Mucosa of descending colon (tissue), 3 donors: ENCODE measurements around the gene IFT81. TPM values are rescaled to one million over a fixed set of nuclear protein-coding genes. Genes with fewer than 3 reads are reported as not detected.
"Not testable (repeated sequence)": the region's sequence is repeated elsewhere in the genome, so short reads cannot be mapped to it uniquely, and the experiment has no call there.

Source experiments
- ATAC-seq: fragments of 200-7000 bp; cut with Tn5 transposase; one replicate; pipeline ENCODE4 v1.9.1; 2020; ENCODE audit warnings: mild to moderate bottlenecking, moderate library complexity
- DNase-seq, 3 donors: peaks; one replicate each; pipeline ENCODE4 v3.0.0-alpha.2; 2020
- H3K36me3 ChIP-seq: fragments of 200-600 bp; one replicate; pipeline ENCODE4 v1.8.0; 2021; ENCODE audit warnings: low read depth, mild to moderate bottlenecking
- H3K4me1 ChIP-seq: fragments of 200-600 bp; one replicate; pipeline ENCODE4 v1.8.0; 2021; ENCODE audit warnings: low read depth, mild to moderate bottlenecking
- H3K4me3 ChIP-seq: fragments of 200-600 bp; one replicate; pipeline ENCODE4 v1.8.0; 2021; ENCODE audit warnings: mild to moderate bottlenecking
- H3K9me3 ChIP-seq: fragments of 200-600 bp; one replicate; pipeline ENCODE4 v1.8.0; 2021; ENCODE audit warnings: mild to moderate bottlenecking
- CTCF ChIP-seq: fragments of 200-600 bp; IDR thresholded peaks from one replicate; pipeline ENCODE4 v1.8.0; 2022; ENCODE audit warnings: antibody characterized with exemption, mild to moderate bottlenecking
- intact Hi-C, 2 donors: fragments of 100-400 bp; cut with DNase I in 1 of 2; cut with micrococcal nuclease in 1 of 2; formaldehyde crosslinking; loops; one replicate each; pipeline versions ENCODE4 v1.11.0 to v1.11.1; 2022; cut with DNase I, micrococcal nuclease
- total RNA-seq, 3 donors: library from RNA; stranded (reverse); fragmentation: NEBNext Ultra II Directional in 2 of 3; extraction: Animal tissue kit (Norgen Biotek cat#: 25700) in 2 of 3; gene quantifications; one replicate each; pipeline versions ENCODE4 v1.2.1 to v1.2.4, GENCODE V29; 2021 to 2023
- donor health status: DM: no; HTN: no; CAD: no; lungs with moderate emphysema.
- donor health status: DM: no; HTN: no; CAD: no.
- donor health status: DM: no; HTN: yes; CAD: no.

The IFT81 gene
- total RNA-seq, 3 donors from 2014 or later, result 3.8 to 12.7 (median 6.3) TPM

GRCh38 chr12:110111476-110112334 lies 12.5 kb upstream of the IFT81 start:
- TF ChIP-seq CTCF, result no peak

DNA sequence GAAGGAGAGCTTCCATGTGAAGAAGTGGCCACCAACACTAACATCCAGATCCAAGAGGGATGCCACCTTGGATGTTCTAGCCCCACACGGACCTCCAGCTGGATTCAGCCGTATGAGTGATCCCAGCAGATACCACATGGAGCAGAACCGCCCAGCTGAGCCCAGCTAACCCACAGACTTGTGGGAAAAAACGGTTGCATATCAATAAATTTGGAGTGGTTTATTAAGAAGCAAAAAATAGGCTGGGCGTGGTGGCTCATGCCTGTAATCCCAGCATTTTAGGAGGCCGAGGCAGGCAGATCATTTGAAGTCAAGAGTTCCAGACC lies 11.9 kb upstream of the IFT81 start:
- H3K4me3 ChIP-seq, result no peak overlapping the region
- peaks cover 7% of the 10 kb centered on the region for H3K4me1 ChIP-seq
- no peak for DNase-seq
- H3K36me3 ChIP-seq, result no peaks in the 10 kb centered on the region
- TF ChIP-seq CTCF, result no peak
- no peaks in the 10 kb centered on the region for H3K9me3 ChIP-seq
- ATAC-seq, result no peak
- intact Hi-C loops, result no loop called here

More at GRCh38 chr12:110111476-110112334, 12.5 kb upstream of the IFT81 start:
- intact Hi-C loops, result no loop called here
- DNase-seq, result no peak
- H3K4me1 ChIP-seq, result peaks cover 7% of the 10 kb centered on the region
- H3K4me3 ChIP-seq, result no peak overlapping the region
- no peaks in the 10 kb centered on the region for H3K9me3 ChIP-seq
- ATAC-seq, result peak; percentile 29
- no peaks in the 10 kb centered on the region for H3K36me3 ChIP-seq

- intact Hi-C loops, result no loop called here
- ATAC-seq, result peak; percentile 58
- H3K4me1 ChIP-seq, result peaks cover 7% of the 10 kb centered on the region
Measured at GRCh38 chr12:110114528-110114937, 9.6 kb upstream of the IFT81 start.

GRCh38 chr12:110115675-110116074 lies 8.5 kb upstream of the IFT81 start:
- intact Hi-C loops, result no loop called here
- no peaks in the 10 kb centered on the region for H3K9me3 ChIP-seq
- ATAC-seq, result no peak

More at GRCh38 chr12:110114528-110114937, 9.6 kb upstream of the IFT81 start:
- Histone ChIP-seq H3K9me3 (no peaks in the 10 kb centered on the region), H3K36me3 (no peaks in the 10 kb centered on the region), H3K4me3 (no peak overlapping the region)
- TF ChIP-seq CTCF, result no peak
- DNase-seq, result no peak

DNA sequence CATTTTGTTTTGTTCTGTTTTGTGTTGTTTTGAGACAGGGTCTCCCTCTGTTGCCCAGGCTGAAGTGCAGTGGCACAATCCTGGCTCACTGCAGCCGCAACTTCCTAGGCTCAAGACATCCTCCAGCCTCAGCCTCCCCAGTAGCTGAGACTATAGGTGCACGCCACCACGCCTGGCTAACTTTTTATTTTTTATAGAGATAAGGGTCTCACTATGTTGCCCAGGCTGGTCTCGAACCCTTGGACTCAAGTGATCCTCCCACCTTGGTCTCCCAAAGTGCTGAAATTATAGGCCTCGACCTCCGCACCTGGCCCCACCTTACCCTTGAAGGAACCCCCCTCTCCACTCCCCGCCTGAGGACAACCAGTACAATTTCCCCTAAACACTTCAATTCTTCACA lies 7.5 kb upstream of the IFT81 start:
- TF ChIP-seq CTCF, result no peak
- intact Hi-C loops, result no loop called here
- no peak for ATAC-seq

More at GRCh38 chr12:110115675-110116074, 8.5 kb upstream of the IFT81 start:
- no peaks in the 10 kb centered on the region for H3K36me3 ChIP-seq
- peaks cover 7% of the 10 kb centered on the region for H3K4me1 ChIP-seq
- no peak for DNase-seq
- no peak for TF ChIP-seq CTCF
- no peak overlapping the region for H3K4me3 ChIP-seq

GRCh38 chr12:110117210-110117609 lies 6.9 kb upstream of the IFT81 start:
- H3K4me3 ChIP-seq, DNase-seq, ATAC-seq, H3K4me1 ChIP-seq, H3K9me3 ChIP-seq, intact Hi-C loops, H3K36me3 ChIP-seq: not testable (repeated sequence)

More for the DNA sequence above, 7.5 kb upstream of the IFT81 start:
- DNase-seq, result no peak
- H3K36me3 ChIP-seq, result no peaks in the 10 kb centered on the region
- H3K4me1 ChIP-seq, result peaks cover 7% of the 10 kb centered on the region
- no peak overlapping the region for H3K4me3 ChIP-seq
- H3K9me3 ChIP-seq, result no peaks in the 10 kb centered on the region
